Kidney capillary endothelial cell (primary cell): ENCODE measurements around the gene WDR77.

Experiments
- DNase-seq: peaks from one replicate; pipeline ENCODE4 v3.0.0-alpha.2; 2018; ENCODE audit warnings: low spot score

Gene WDR77

GRCh38 chr1:111448918-111449702 is at the start of gene WDR77, which contains the start of gene ATP5PB:
Gene WDR77, minus strand, starts transcription at chr1:111449256. Its CDS starts 87 bp downstream, at chr1:111449169.
Gene ATP5PB, plus strand, starts transcription at chr1:111449464. Its CDS starts 78 bp downstream, at chr1:111449542.
- peak; percentile 100 for DNase-seq

- no peak for DNase-seq
Measured at GRCh38 chr1:111497592-111497991, 48.5 kb upstream of the WDR77 start.

- no peak for DNase-seq
Measured at GRCh38 chr1:111496398-111496797, 47.3 kb upstream of the WDR77 start.

GRCh38 chr1:111491070-111491469 is 42.0 kb upstream of the WDR77 start:
- no peak for DNase-seq

- DNase-seq = no peak
Measured at GRCh38 chr1:111490220-111490619, 41.2 kb upstream of the WDR77 start.

- DNase-seq = no peak
Measured at GRCh38 chr1:111489604-111490003, 40.5 kb upstream of the WDR77 start.

GRCh38 chr1:111488669-111489068 is 39.6 kb upstream of the WDR77 start:
- no peak for DNase-seq

GRCh38 chr1:111487133-111487532 is 38.1 kb upstream of the WDR77 start:
- no peak for DNase-seq

- DNase-seq = no peak
Measured at GRCh38 chr1:111486431-111486830, 37.4 kb upstream of the WDR77 start.

GRCh38 chr1:111484391-111485026 is 35.5 kb upstream of the WDR77 start:
- no peak for DNase-seq

GRCh38 chr1:111483876-111484275 is 34.8 kb upstream of the WDR77 start:
- no peak for DNase-seq

GRCh38 chr1:111483166-111483565 is 34.1 kb upstream of the WDR77 start:
- DNase-seq = no peak

- DNase-seq = peak; percentile 77
Measured at GRCh38 chr1:111481387-111482221, 32.5 kb upstream of the WDR77 start.

- no peak for DNase-seq
Measured at GRCh38 chr1:111480674-111481073, 31.6 kb upstream of the WDR77 start.

GRCh38 chr1:111476761-111477309 is 27.8 kb upstream of the WDR77 start:
- no peak for DNase-seq

- DNase-seq = no peak
Measured at GRCh38 chr1:111476214-111476613, 27.2 kb upstream of the WDR77 start.

GRCh38 chr1:111475701-111476100 is 26.6 kb upstream of the WDR77 start:
- DNase-seq = no peak

GRCh38 chr1:111474521-111474920 is 25.5 kb upstream of the WDR77 start:
- no peak for DNase-seq

- DNase-seq = no peak
Measured at GRCh38 chr1:111474106-111474505, 25.1 kb upstream of the WDR77 start.

- DNase-seq = no peak
Measured at GRCh38 chr1:111471538-111471937, 22.5 kb upstream of the WDR77 start.

- DNase-seq = no peak
Measured at GRCh38 chr1:111471012-111471411, 22.0 kb upstream of the WDR77 start.

GRCh38 chr1:111470596-111470995 is 21.5 kb upstream of the WDR77 start:
- no peak for DNase-seq
